HG03139 (cell line): ENCODE data around the gene IGSF9B.

Experiments
- ATAC-seq: cut with Tn5 transposase; IDR thresholded peaks from one replicate; pipeline ENCODE4 v1.9.1; 2021; ENCODE audit not compliant: unreplicated experiment

Gene IGSF9B

GRCh38 chr11:133985981-133986944 lies 29.5 kb upstream of the IGSF9B start:
- no peak for ATAC-seq

DNA sequence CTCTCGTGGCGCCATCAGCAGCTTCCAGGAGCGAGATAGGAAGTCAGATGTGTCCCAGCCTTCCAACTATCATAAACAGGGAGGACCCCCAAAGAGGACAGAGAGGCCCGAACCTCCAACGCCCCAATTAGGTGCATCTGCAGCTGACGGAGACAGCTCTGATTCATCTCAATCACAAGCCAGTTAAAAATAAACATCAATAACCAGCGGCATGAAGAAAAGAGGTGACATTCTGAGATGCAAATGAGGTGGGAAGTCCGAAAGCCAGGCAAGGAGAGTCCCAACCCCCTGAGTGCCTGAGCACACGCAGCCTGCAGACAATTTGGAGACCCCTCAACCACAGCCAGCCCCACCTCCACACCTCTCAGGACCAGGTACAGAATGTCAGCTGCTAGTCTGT lies 28.1 kb upstream of the IGSF9B start:
- ATAC-seq, result no peak

GRCh38 chr11:133983660-133984316 lies 27.0 kb upstream of the IGSF9B start:
- no peak for ATAC-seq

- ATAC-seq, result no peak
Observed at GRCh38 chr11:133982876-133983275, 26.1 kb upstream of the IGSF9B start.

DNA sequence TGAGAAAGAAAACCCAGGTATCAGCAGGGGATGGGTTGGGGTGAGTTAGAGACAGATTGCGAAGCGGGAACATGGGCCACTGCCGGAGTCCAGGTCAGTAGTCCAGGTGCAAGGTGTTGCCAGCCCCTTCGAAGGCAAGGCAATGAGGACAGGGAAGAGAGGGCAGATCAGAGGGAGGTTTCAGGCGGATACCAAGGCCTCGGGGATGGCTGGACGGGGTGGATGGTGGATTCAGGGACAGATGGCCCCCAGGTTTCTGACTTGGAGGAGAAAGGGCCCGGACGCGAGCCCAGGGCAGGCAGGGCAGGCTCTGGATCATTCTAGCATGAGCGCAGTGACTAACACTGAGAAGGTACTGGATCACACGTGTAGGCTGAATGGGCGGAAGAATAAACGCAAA lies 25.4 kb upstream of the IGSF9B start:
- ATAC-seq, result no peak

DNA sequence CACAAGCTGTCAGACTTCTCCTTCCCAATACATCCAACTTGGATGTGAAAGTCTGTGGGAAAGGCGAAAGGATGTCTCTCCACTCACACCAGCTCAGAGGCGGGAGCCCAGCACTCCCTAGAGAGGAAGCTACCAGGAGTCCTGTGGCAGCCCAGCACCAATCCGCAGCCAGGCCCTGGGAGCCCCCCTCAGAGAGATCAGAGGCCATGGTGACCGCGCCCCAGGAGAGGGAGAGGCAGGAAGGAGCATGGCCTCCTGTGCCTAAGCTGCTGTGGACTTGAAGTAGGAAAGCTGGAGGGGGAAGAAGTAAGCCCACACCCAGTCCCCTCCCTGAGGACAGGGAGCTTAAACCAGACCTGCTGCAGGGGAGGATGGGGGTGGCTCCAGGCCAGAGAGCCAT lies 24.4 kb upstream of the IGSF9B start:
- ATAC-seq, result no peak

DNA sequence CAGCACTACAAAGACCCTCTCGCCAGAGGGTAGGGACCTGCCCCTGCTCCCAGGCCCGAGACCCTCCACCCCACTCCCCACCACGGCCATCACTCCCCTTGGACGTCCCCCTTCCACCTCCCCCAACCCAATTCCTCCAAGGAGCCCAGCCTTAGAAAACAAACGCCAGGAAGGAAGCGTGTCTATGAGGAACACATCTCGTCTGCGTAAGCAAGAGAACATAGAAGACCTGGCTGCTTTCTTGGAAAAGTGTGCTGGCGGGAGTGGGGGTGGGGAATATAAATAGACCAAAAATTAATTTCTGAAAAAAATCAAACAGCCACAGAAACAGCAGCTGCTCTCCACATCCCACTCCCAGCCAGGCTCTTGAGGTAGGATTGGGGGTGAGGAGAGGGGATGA lies 23.9 kb upstream of the IGSF9B start:
- no peak for ATAC-seq

- no peak for ATAC-seq
Observed at GRCh38 chr11:133978794-133979193, 22.0 kb upstream of the IGSF9B start.

GRCh38 chr11:133977067-133977677 lies 20.4 kb upstream of the IGSF9B start:
- peak; percentile 94 for ATAC-seq

DNA sequence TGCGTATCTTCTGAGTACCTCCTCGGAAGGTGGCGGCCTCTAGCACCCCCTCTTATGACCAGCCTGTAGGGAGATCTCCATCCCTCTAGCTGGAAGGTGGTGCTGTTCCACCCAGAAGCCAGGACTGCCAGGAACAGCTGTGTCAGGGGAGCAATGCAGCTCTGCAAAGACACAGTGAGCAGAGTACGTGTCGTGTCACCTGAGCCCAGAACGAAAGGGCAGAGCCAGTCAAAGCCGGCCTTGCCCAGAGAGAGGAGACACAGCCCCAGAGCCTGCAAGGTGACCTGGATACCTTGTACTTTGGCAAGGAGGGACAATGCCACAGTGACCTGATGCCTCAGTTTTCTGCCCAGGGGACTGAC lies 18.7 kb upstream of the IGSF9B start:
- ATAC-seq, result no peak

DNA sequence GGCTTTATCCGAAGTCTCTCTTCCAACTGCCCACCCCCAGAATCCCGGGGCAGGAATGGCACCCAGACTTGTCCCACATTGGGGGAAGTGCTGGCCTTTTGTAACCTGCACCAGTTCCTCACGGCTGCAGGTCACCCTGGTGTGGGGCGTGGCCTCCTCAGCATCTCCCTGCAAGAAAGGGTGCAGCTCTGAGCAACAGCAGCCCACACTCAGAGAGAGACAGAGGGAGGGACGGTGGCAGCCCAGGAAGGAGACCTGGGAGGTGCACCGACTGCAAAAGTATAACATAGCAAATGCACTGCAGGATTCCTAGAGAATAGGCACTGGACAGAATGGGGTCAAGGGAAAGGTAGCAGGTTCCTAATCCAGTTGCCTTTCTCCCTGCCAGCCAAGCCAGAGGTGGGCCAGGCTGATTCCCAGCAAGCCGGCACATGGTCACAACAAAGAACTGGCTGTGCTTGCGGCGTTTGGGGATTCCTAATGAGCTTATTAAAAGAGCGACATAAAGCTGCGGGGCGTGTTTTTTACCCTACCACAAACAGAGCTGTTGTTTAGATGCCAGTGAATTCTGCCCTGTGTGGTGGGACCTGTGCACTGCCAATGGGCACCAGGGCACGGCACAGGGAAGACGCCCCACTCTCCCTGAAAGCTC lies 18.2 kb upstream of the IGSF9B start:
- no peak for ATAC-seq

DNA sequence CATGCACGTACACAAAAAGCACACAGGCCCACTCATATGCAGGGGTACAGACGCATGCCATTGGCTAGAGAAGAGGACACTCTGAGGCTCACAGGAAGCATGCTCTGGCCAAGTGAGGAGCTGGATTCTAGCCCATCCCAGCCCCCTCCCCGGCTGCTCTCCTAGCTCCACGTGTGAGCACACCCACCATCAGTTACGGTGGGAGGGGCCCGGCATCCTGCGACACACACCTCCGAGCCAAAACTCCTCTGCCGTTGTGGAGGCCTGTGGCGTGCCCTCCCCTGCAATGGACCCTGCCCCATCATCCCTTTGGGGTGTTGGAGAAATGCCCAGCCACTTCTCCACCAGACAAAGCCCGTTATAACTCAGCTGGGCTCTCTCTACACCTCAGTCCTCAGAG lies 15.1 kb upstream of the IGSF9B start:
- ATAC-seq, result no peak

DNA sequence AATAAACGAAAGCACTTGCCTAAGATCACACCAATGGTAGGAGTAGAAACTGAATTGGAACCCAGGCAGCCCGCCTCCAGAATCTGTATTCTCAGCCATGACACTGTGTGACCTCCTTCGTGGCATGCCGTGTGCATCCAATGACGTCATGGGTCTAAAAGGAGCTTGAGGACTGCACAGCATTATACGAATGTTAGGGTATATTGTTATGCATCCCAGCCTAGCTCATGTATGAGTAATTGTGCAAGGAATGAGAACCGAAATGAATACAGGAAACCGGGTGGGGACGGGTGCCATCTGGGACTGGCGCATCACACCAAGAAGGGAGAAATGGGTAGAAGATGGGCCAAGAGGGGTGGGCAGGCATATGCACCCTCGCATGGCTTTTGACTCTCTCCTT lies 12.3 kb upstream of the IGSF9B start:
- no peak for ATAC-seq

- ATAC-seq, result no peak
Observed at GRCh38 chr11:133968300-133968699, 11.5 kb upstream of the IGSF9B start.

DNA sequence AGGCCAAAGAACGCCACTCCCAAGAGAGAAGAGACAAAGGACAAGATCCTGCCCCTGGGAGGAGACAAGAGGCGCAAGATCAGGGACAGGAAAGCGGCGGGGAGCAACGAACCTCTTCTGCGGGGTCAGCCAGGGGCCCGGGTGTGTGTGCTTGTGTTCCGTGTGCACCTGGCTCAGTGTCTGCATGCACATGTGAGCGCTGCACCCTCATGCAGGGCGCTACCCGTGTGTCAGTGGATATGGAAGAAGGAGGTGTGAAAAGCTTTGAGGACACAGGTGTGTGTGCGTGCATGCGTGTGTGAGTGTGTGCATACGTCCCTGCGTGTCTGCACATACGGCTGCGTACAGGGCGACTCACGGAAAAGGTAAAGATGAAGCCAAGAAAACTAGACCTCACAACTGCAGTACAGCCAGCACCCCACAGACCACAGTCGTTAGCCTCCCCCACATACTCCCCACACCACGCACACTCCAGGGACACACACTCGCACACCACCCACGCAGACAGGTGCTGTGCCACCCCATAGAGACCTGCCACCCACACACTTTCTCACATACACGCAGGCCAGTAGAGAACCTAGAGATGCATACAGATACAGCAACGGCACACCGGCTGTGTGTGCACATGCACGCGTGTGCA lies 11.0 kb upstream of the IGSF9B start:
- no peak for ATAC-seq

- ATAC-seq, result no peak
Observed at GRCh38 chr11:133966921-133967598, 10.3 kb upstream of the IGSF9B start.

DNA sequence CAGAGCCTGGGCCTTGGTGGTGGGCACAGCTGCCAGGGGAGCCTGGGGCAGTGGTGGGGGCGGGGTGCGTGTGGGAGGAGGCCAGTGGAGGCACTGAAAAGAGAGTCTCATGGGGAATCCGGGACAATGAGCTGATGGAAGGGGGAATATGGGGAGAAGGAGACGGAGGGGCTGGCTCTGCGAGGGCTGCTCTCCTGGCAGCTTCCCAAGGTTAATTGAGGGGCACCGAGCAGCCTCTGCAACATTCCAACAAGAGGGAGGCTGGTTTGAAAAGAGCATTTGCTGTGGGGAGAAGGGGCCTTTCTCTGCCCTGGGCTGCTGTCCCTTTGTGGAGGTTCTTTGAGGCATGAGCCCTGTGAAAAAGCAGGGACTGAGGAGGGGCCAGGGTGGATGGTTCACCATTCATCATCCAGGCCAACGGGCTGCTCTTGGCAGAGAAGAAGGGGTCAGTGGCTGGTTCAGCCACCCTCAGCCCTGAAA lies 9.4 kb upstream of the IGSF9B start:
- no peak for ATAC-seq

DNA sequence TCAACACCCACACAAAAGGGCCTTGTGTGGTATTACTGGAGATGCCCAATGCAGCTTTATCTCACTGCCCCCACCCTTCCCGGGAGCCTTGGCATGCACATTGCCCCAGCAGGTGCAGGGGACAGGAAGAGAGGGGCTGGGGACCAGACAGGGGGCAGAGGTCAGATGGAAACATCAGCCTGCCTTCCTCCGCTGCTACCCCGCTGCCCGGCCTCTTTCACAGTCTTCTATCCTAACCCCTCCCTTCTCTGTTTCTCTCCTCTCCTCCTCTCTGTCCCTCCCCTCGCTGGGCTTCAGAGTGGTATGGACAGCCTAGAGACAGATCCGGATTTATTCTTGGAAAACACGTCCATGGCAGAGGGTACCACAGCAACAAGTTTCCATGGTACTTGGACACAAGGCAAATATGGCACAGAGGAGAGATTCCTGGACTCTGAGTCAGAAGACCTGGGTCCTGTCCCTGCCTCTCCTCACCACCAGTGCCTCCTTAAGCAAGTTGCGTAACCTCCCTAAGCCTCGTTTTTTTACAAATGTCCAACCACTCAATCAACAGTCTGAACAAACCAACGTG lies 8.3 kb upstream of the IGSF9B start:
- no peak for ATAC-seq

DNA sequence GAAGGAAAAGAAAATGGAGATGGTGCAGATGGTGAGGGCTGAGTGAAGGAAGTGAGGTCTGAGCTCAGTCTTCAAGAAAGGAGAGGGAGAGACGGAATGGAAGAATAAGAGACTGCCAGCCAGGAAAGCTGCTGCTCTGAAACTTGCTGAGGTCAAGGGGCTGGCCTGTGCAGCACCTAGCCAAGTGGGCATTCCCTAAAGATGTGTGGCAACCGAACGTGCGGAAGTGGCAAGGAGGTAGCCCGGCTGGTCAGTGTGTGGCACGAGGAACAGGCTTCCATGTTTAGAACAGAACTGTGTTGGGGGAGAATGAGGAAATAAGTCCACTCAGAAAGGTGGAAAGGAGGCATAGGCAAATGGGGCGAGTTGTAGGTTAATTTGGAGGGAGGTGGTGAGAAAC lies 7.6 kb upstream of the IGSF9B start:
- ATAC-seq, result no peak

GRCh38 chr11:133961890-133962289 lies 5.1 kb upstream of the IGSF9B start:
- no peak for ATAC-seq
